ENCODE measurements around the gene GRAMD4.

DNA sequence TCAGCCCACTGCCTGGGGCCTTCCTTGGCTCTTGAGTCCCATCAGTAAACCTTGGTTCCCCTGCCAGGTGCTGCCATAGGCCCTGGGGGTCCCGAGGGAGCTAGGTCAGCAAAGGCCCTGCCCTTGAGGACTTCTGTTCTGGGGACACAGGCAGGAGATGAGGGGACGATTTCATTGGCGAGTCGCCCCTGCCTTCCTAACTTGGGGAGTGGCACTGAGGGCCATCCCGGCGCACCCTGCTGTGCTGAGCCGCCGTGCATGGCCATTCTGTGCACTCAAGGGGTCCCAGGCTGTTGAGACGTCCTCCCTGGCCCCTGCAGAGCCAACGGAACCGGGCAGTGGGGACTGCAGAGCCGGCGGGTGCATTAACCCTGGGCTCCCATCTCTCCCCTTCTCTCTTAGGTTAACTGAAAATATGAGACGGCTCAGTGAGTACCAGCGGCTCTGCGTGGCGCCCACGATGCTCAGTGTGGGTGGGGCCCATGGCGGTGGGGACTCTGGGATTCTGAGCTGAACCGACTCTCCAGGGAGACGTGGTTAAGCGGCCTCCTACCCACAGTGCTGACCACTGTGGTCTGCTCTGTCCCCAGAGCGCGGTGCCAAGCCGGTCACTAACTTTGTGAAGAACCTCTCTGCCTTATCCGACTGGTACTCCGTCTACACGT is 43.4 kb downstream of the GRAMD4 start:
- TF ChIP-seq, protein P1, sequence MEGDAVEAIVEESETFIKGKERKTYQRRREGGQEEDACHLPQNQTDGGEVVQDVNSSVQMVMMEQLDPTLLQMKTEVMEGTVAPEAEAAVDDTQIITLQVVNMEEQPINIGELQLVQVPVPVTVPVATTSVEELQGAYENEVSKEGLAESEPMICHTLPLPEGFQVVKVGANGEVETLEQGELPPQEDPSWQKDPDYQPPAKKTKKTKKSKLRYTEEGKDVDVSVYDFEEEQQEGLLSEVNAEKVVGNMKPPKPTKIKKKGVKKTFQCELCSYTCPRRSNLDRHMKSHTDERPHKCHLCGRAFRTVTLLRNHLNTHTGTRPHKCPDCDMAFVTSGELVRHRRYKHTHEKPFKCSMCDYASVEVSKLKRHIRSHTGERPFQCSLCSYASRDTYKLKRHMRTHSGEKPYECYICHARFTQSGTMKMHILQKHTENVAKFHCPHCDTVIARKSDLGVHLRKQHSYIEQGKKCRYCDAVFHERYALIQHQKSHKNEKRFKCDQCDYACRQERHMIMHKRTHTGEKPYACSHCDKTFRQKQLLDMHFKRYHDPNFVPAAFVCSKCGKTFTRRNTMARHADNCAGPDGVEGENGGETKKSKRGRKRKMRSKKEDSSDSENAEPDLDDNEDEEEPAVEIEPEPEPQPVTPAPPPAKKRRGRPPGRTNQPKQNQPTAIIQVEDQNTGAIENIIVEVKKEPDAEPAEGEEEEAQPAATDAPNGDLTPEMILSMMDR (IDR thresholded peaks at IDR 0.05), result no peak
- TF ChIP-seq EZH2 (IDR thresholded peaks at IDR 0.05; ENCODE audit: borderline replicate concordance, insufficient read depth, low read depth, low read length, poor library complexity, severe bottlenecking), result no peak

Data from B cell (primary cell).